Activated CD4-positive, alpha-beta memory T cell treated with anti-CD3 and anti-CD28 coated beads for 36 hours (primary cell): ENCODE results near the gene UBASH3B. TPM values are rescaled to one million over a fixed set of nuclear protein-coding genes. Genes with fewer than 3 reads are reported as not detected.
A peak's percentile ranks its signal among the peaks of the same experiment; 100 is the strongest.

Experiments used
- CTCF ChIA-PET: fragments of 350-600 bp; sonication (Branson Sonifier 250); formaldehyde crosslinking; loops from one replicate; lab custom pipeline; 2021; ENCODE audit warnings: antibody characterized with exemption, inconsistent platforms; lab: Charles Lee
- POLR2A ChIA-PET: fragments of 350-600 bp; sonication (Branson Sonifier 250); formaldehyde crosslinking; loops from one replicate; lab custom pipeline; 2021; ENCODE audit warnings: antibody characterized with exemption; lab: Charles Lee
- DNase-seq: peaks from one replicate; pipeline ENCODE4 v3.0.0-alpha.2; 2020
- H3K27ac Mint-ChIP-seq: one replicate; pipeline ENCODE4 v1.8.0; 2021; ENCODE audit warnings: mixed read lengths
- H3K27me3 Mint-ChIP-seq: one replicate; pipeline ENCODE4 v1.8.0; 2021; ENCODE audit warnings: mixed read lengths
- H3K36me3 Mint-ChIP-seq: one replicate; pipeline ENCODE4 v1.8.0; 2021; ENCODE audit warnings: mixed read lengths
- H3K4me1 Mint-ChIP-seq: one replicate; pipeline ENCODE4 v1.8.0; 2021; ENCODE audit warnings: low read depth, mixed read lengths
- H3K4me3 Mint-ChIP-seq: one replicate; pipeline ENCODE4 v1.8.0; 2021; ENCODE audit warnings: mild to moderate bottlenecking, mixed read lengths
- H3K9me3 Mint-ChIP-seq: one replicate; pipeline ENCODE4 v1.8.0; 2021; ENCODE audit warnings: mixed read lengths
- intact Hi-C: fragments of 100-400 bp; cut with micrococcal nuclease; formaldehyde crosslinking; loops from one replicate; pipeline ENCODE4 v1.15.1; 2023
- total RNA-seq, 2 experiments: library from RNA; stranded (reverse); gene quantifications; one replicate each; pipeline ENCODE4 v1.2.3, GENCODE V29; 2021

Gene UBASH3B
- total RNA-seq, 2 experiments from 2014 or later = 18.8 to 20.8 TPM

DNA sequence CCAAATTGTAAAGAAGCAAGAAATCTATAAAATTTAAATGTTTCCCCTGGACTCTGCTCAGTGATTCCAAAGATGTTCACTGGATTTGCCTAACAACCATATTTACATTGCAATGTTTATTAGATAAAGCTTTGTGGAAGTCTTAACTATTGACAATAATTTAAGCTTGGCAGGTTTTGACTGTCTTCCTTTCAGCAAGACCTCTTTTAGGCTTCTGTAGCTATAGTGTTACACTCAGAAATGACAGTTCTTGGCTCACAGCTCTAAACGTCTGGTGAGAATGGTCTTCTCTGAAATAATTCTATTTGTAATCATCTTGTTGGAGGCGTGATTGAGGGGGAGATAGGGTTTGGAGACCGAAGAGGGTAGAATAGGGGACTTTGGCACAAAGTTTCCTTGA is 138.0 kb downstream of the UBASH3B start:
- CTCF ChIA-PET = interaction anchor here (0.8 to 5.6 kb wide), 5 partner anchors 15 to 165 kb away, joined by 3 to 118 read pairs (median 4); no protein-coding TSS in a partner anchor
- POLR2A ChIA-PET = no interaction called here
- H3K36me3 Mint-ChIP-seq = peaks cover 16% of the 10 kb centered on the region

GRCh38 chr11:122795307-122795706 is 139.8 kb downstream of the UBASH3B start:
- POLR2A ChIA-PET = no interaction called here
- H3K9me3 Mint-ChIP-seq = no peaks in the 10 kb centered on the region
- DNase-seq = no peak
- H3K27ac Mint-ChIP-seq = no peak overlapping the region
- intact Hi-C loops = loop anchor here (5.0 kb wide), 1 partner anchor 227 kb away; no protein-coding TSS in a partner anchor
- peaks cover 19% of the 10 kb centered on the region for H3K36me3 Mint-ChIP-seq
- no peak overlapping the region for H3K4me3 Mint-ChIP-seq
- CTCF ChIA-PET = interaction anchor here (1.0 to 5.6 kb wide), 16 partner anchors 9 to 503 kb away, joined by 3 to 118 read pairs (median 6); no protein-coding TSS in a partner anchor
- H3K4me1 Mint-ChIP-seq = no peaks in the 10 kb centered on the region
- H3K27me3 Mint-ChIP-seq = no peaks in the 10 kb centered on the region

More for the DNA sequence above, 138.0 kb downstream of the UBASH3B start:
- intact Hi-C loops = no loop called here
- H3K27ac Mint-ChIP-seq = no peak overlapping the region
- no peaks in the 10 kb centered on the region for H3K9me3 Mint-ChIP-seq
- H3K4me3 Mint-ChIP-seq = no peak overlapping the region
- H3K4me1 Mint-ChIP-seq = no peaks in the 10 kb centered on the region
- no peak for DNase-seq
- H3K27me3 Mint-ChIP-seq = no peaks in the 10 kb centered on the region

DNA sequence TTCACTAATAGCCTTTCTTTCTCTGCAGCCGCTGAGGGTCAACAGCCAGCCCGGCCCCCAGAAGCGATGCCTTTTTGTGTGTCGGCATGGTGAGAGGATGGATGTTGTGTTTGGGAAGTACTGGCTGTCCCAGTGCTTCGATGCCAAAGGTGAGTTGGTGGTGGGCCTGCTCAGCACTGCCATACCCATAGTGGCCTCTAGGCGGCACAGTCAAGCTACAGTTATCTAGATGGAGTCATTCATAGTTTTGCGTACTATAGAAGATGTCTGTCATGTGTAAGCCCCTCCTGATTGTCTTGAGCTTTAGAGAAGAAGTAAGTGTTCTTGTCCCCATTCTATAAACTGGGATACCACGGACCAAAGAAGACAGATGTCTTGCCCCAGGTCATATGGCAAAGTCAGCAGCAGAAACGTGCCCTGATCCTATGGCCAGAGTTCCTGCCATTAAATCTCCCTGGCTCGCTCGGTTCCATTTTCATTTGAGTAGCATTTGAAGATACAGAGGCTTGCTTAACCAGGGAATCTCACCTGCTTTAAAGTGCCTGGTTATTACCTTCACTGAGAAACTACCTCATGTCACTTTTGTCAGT is 140.7 kb downstream of the UBASH3B start:
- DNase-seq = peak; percentile 76
- no peak overlapping the region for H3K4me3 Mint-ChIP-seq
- ChIA-PET POLR2A (no interaction called here), CTCF (interaction anchor here (0.7 to 5.6 kb wide), 33 partner anchors 8 to 784 kb away, joined by 3 to 118 read pairs (median 5); no protein-coding TSS in a partner anchor)
- H3K4me1 Mint-ChIP-seq = no peaks in the 10 kb centered on the region
- H3K27me3 Mint-ChIP-seq = no peaks in the 10 kb centered on the region
- H3K36me3 Mint-ChIP-seq = peaks cover 19% of the 10 kb centered on the region
- intact Hi-C loops = loop anchor here (1.0 to 5.0 kb wide), 3 partner anchors 58 to 226 kb away; no protein-coding TSS in a partner anchor
- H3K9me3 Mint-ChIP-seq = no peaks in the 10 kb centered on the region
- H3K27ac Mint-ChIP-seq = no peak overlapping the region

GRCh38 chr11:122797651-122798050 is 142.1 kb downstream of the UBASH3B start:
- H3K36me3 Mint-ChIP-seq = peaks cover 19% of the 10 kb centered on the region
- no peaks in the 10 kb centered on the region for H3K4me1 Mint-ChIP-seq
- no peaks in the 10 kb centered on the region for H3K9me3 Mint-ChIP-seq
- no peak overlapping the region for H3K27ac Mint-ChIP-seq
- no peaks in the 10 kb centered on the region for H3K27me3 Mint-ChIP-seq
- intact Hi-C loops = loop anchor here (5.0 kb wide), 1 partner anchor 225 kb away; no protein-coding TSS in a partner anchor
- POLR2A ChIA-PET = no interaction called here
- CTCF ChIA-PET = interaction anchor here (1.3 to 5.6 kb wide), 6 partner anchors 11 to 225 kb away, joined by 4 to 118 read pairs (median 15); no protein-coding TSS in a partner anchor
- DNase-seq = no peak
- no peak overlapping the region for H3K4me3 Mint-ChIP-seq

- Mint-ChIP-seq H3K9me3 (no peaks in the 10 kb centered on the region), H3K36me3 (peaks cover 14% of the 10 kb centered on the region), H3K27ac (no peak overlapping the region), H3K27me3 (no peaks in the 10 kb centered on the region), H3K4me1 (peaks cover 6% of the 10 kb centered on the region), H3K4me3 (no peak overlapping the region)
- intact Hi-C loops = loop anchor here (5.0 kb wide), 1 partner anchor 223 kb away; no protein-coding TSS in a partner anchor
- DNase-seq = no peak
- ChIA-PET CTCF (interaction anchor here (1.3 kb wide), 1 partner anchor 220 kb away, joined by 3 read pairs; no protein-coding TSS in a partner anchor), POLR2A (interaction anchor here (0.7 kb wide), 1 partner anchor 181 kb away, joined by 4 read pairs; no protein-coding TSS in a partner anchor)
Measured at GRCh38 chr11:122799406-122800105, 144.0 kb downstream of the UBASH3B start.

GRCh38 chr11:122802876-122803275 is 147.4 kb downstream of the UBASH3B start:
- Mint-ChIP-seq H3K4me1 (peaks cover 12% of the 10 kb centered on the region), H3K4me3 (no peak overlapping the region), H3K27me3 (no peaks in the 10 kb centered on the region), H3K27ac (no peak overlapping the region), H3K9me3 (no peaks in the 10 kb centered on the region), H3K36me3 (peaks cover 8% of the 10 kb centered on the region)
- intact Hi-C loops = no loop called here
- POLR2A ChIA-PET = no interaction called here
- no peak for DNase-seq
- CTCF ChIA-PET = no interaction called here

GRCh38 chr11:122803306-122803705 is 147.8 kb downstream of the UBASH3B start:
- Mint-ChIP-seq H3K4me1 (peaks cover 17% of the 10 kb centered on the region), H3K27me3 (no peaks in the 10 kb centered on the region), H3K36me3 (peaks cover 8% of the 10 kb centered on the region), H3K27ac (no peak overlapping the region), H3K4me3 (no peak overlapping the region), H3K9me3 (no peaks in the 10 kb centered on the region)
- no peak for DNase-seq
- intact Hi-C loops = no loop called here
- ChIA-PET POLR2A (no interaction called here), CTCF (no interaction called here)

GRCh38 chr11:122803716-122804115 is 148.2 kb downstream of the UBASH3B start:
- Mint-ChIP-seq H3K4me3 (no peak overlapping the region), H3K4me1 (peaks cover 21% of the 10 kb centered on the region), H3K27me3 (no peaks in the 10 kb centered on the region), H3K27ac (no peak overlapping the region), H3K36me3 (peaks cover 8% of the 10 kb centered on the region), H3K9me3 (no peaks in the 10 kb centered on the region)
- CTCF ChIA-PET = interaction anchor here (1.1 to 1.8 kb wide), 4 partner anchors 8 to 224 kb away, joined by 4 to 7 read pairs (median 4); no protein-coding TSS in a partner anchor
- intact Hi-C loops = no loop called here
- DNase-seq = no peak
- POLR2A ChIA-PET = no interaction called here

DNA sequence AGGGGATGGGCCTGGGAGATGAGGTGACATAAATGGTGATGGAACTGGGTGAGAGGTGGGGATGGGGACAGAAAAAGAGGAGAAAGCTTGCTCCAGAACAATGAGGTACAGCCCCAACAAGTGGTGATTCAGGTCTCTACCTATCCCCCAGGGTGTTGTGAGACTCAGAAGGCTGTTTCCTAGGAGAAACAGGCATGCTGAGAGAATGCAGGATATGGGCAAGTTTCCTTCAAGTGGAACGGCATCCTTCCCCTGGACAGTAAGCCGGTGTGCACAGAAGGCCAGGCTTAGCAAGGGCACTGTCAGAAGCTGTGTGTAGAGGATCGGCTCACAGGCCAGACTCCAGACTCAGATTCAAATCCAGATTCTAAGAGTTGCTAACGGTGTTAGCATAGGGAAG is 148.6 kb downstream of the UBASH3B start:
- no peaks in the 10 kb centered on the region for H3K9me3 Mint-ChIP-seq
- intact Hi-C loops = no loop called here
- CTCF ChIA-PET = interaction anchor here (1.1 to 1.8 kb wide), 4 partner anchors 8 to 224 kb away, joined by 4 to 7 read pairs (median 4); no protein-coding TSS in a partner anchor

GRCh38 chr11:122804796-122805195 is 149.3 kb downstream of the UBASH3B start:
- intact Hi-C loops = no loop called here
- DNase-seq = peak; percentile 17
- POLR2A ChIA-PET = no interaction called here
- Mint-ChIP-seq H3K36me3 (peaks cover 10% of the 10 kb centered on the region), H3K9me3 (no peaks in the 10 kb centered on the region), H3K27ac (no peak overlapping the region), H3K4me3 (no peak overlapping the region), H3K27me3 (no peaks in the 10 kb centered on the region), H3K4me1 (peaks cover 22% of the 10 kb centered on the region)
- CTCF ChIA-PET = interaction anchor here (1.1 to 1.8 kb wide), 4 partner anchors 9 to 225 kb away, joined by 4 to 7 read pairs (median 4); no protein-coding TSS in a partner anchor

More for the DNA sequence above, 148.6 kb downstream of the UBASH3B start:
- Mint-ChIP-seq H3K4me3 (no peak overlapping the region), H3K27ac (no peak overlapping the region), H3K4me1 (peaks cover 22% of the 10 kb centered on the region), H3K27me3 (no peaks in the 10 kb centered on the region), H3K36me3 (peaks cover 4% of the 10 kb centered on the region)
- POLR2A ChIA-PET = no interaction called here
- DNase-seq = no peak

DNA sequence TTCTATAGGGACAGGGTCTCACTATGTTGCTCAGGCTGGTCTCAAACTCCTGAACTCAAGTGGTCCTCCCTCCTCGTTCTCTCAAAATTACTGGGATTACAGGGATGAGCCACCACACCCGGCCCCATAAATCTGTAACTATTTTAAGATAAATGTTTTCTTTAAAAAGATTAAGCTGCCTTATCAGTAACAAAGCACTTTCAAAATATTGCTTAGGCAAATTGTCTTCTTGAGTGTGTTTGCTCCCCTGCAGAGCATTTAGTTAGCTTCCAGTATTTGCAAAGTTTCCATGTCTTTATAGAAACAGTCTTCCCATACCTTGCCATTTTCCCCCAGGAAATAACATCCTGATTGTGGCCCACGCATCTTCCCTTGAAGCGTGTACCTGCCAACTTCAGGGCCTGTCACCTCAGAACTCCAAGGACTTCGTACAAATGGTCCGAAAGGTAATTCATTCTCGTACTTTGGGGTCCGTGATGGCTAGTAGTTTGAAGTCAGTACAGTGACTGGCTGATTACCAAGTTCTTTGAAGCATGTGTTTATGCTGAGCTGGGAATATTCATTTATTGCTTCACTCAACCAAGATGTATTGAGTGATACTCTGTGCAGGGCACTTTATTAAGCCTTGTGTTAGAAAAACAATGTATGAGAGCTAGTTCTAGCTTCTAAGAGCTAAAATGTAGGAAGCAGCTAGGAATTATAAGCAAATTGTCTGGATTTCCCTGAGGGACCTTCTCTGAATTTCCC is 152.4 kb downstream of the UBASH3B start:
- H3K4me1 Mint-ChIP-seq = peaks cover 31% of the 10 kb centered on the region
- peaks cover 10% of the 10 kb centered on the region for H3K36me3 Mint-ChIP-seq
- ChIA-PET POLR2A (no interaction called here), CTCF (interaction anchor here (0.8 to 5.1 kb wide), 10 partner anchors 12 to 227 kb away, joined by 3 to 35 read pairs (median 4); no protein-coding TSS in a partner anchor)
- no peak overlapping the region for H3K4me3 Mint-ChIP-seq
- H3K27me3 Mint-ChIP-seq = no peaks in the 10 kb centered on the region
- peak overlapping the region; percentile 0 for H3K27ac Mint-ChIP-seq
- H3K9me3 Mint-ChIP-seq = no peaks in the 10 kb centered on the region
- intact Hi-C loops = no loop called here
- DNase-seq = no peak
